Lower leg skin (tissue), 4 donors: ENCODE data around the gene LGALS7. TPM values are rescaled to one million over a fixed set of nuclear protein-coding genes. Genes with fewer than 3 reads are reported as not detected.

Experiments
- DNase-seq, 2 donors: peaks; one replicate each; pipeline ENCODE4 v3.0.0-alpha.2; 2019; ENCODE audit warnings: low spot score in 2 of 2
- H3K4me3 ChIP-seq: fragments of 200-600 bp; sonication (generic); 2 replicates; pipeline ENCODE4 v1.5.1; 2017; ENCODE audit warnings: mild to moderate bottlenecking, low read depth; ENCODE audit not compliant: poor library complexity, severe bottlenecking
- CTCF ChIP-seq, 3 donors: fragments of 450-650 bp; IDR thresholded peaks; one replicate each; pipeline ENCODE4 v1.5.1; 2016; ENCODE audit warnings: antibody characterized with exemption in 3 of 3, mild to moderate bottlenecking in 3 of 3, moderate library complexity in 2 of 3
- POLR2A ChIP-seq, 2 donors: fragments of 450-650 bp; IDR thresholded peaks; one replicate each; pipeline ENCODE4 v1.6.1; 2016 to 2017; ENCODE audit warnings: antibody characterized with exemption in 2 of 2, mild to moderate bottlenecking in 1 of 2, moderate library complexity in 1 of 2
- WGBS, 2 donors: methylation state at CpG; one replicate each; pipeline ENCODE4 v1.1.5; 2018; 5-methylcytosine and 5-hydroxymethylcytosine counted together
- intact Hi-C: fragments of 100-400 bp; cut with DNase I; formaldehyde crosslinking; loops from one replicate; pipeline ENCODE4 v1.15.0; 2023; ENCODE audit warnings: low total_unique reads
- total RNA-seq, 4 donors: library from RNA; depleted of rRNA; stranded (reverse); fragments of >200 nt; gene quantifications; one replicate each; pipeline ENCODE4 v1.1.0, GENCODE V29; 2016

The LGALS7 gene
- total RNA-seq, 4 donors from 2014 or later, result 36.0 to 1,062 (median 348) TPM

DNA sequence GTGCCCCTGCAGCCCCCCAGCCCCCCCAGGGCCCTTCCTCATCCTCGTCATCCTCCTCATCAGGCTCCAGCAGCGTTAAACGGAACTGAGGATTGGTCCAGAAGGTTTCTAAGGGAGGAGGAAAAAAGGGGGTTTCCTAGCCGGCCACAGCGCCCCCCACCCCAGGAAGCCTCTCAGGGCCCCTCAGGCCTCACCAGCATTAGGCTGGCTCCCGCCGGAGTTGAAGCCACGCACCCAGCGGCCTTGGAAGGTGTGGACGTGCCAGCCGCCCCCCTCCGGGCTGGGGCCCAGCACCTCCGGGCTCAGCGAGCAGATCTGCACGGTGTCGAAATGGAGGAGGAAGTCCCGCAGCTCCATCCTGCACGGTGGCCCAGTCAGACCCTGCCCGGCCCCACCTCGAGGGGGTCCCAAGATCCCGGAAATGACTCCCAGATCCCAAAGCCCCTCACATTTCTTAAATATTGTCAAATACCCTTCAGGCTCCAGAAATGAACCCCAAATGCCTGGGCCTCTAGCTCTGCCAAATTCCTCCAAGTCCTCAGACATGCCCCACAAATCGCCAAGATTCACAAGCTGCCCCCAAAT, 35.9 kb downstream of the LGALS7 start:
- intact Hi-C loops, result no loop called here
- WGBS, 2 donors, result 43 to 53% methylated on average over 18 to 22 of the region's 22 CpGs

GRCh38 chr19:38736413-38737280, 36.7 kb downstream of the LGALS7 start:
- H3K4me3 ChIP-seq, result no peak overlapping the region
- intact Hi-C loops, result no loop called here
- TF ChIP-seq POLR2A (IDR thresholded peaks at IDR 0.05) (no peak), CTCF (IDR thresholded peaks at IDR 0.05) (no peak)
- WGBS, 2 donors, result 14 to 17% methylated on average over 19 to 25 of the region's 36 CpGs
- DNase-seq, result peak in 1 of 2 donors; percentile 45

More for the DNA sequence above, 35.9 kb downstream of the LGALS7 start:
- no peak for DNase-seq
- no peak for TF ChIP-seq POLR2A (IDR thresholded peaks at IDR 0.05)
- TF ChIP-seq CTCF (IDR thresholded peaks at IDR 0.05), result no peak
- no peak overlapping the region for H3K4me3 ChIP-seq

DNA sequence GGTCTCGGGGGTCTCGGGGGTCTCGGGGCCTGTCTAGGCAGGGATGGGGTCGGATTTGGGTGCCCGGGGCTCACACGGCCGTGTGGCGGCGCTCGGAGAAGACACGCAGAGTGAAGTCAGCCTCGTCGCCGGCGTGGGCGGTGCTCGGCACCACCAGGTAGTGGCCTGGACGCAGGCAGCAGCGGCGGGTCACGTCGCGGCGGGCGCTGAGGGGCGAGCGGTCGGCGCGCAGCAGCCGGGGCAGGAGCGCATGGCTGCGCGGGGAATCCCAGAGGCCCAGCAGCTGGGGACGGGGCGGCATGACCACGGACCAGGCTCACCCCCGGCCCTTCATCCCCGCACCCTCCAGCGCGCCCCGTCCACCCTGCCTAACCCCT, 37.3 kb downstream of the LGALS7 start:
- intact Hi-C loops, result no loop called here
- 0 to 2% methylated on average over 15 to 31 of the region's 42 CpGs for WGBS, 2 donors
- peak in 1 of 2 donors; percentile 26 for DNase-seq
- no peak overlapping the region for H3K4me3 ChIP-seq
- TF ChIP-seq POLR2A (IDR thresholded peaks at IDR 0.05) (no peak), CTCF (IDR thresholded peaks at IDR 0.05) (no peak)

GRCh38 chr19:38735257-38735686, 38.0 kb downstream of the LGALS7 start:
- TF ChIP-seq CTCF (IDR thresholded peaks at IDR 0.05) (no peak), POLR2A (IDR thresholded peaks at IDR 0.05) (no peak)
- H3K4me3 ChIP-seq, result no peak overlapping the region
- intact Hi-C loops, result no loop called here
- peak in 1 of 2 donors; percentile 22 for DNase-seq
- WGBS, 2 donors, result 23 to 38% methylated on average over 10 to 11 of the region's 18 CpGs

GRCh38 chr19:38734426-38735256, 38.7 kb downstream of the LGALS7 start:
- DNase-seq, result peak; percentile 26 to 86

More at GRCh38 chr19:38734426-38735256, 38.7 kb downstream of the LGALS7 start:
- intact Hi-C loops, result no loop called here
- H3K4me3 ChIP-seq, result no peak overlapping the region
- 37 to 56% methylated on average over 13 of the region's 13 CpGs for WGBS, 2 donors
- TF ChIP-seq CTCF (IDR thresholded peaks at IDR 0.05), result no peak
- no peak for TF ChIP-seq POLR2A (IDR thresholded peaks at IDR 0.05)
